Colonic mucosa (tissue), 4 donors: ENCODE measurements around the gene COL12A1. TPM values are rescaled to one million over a fixed set of nuclear protein-coding genes. Genes with fewer than 3 reads are reported as not detected.

Experiments used
- DNase-seq: peaks from one replicate; pipeline ENCODE4 v3.0.0-alpha.2; 2020
- H3K27ac ChIP-seq: fragments of 200-600 bp; one replicate; pipeline ENCODE4 v1.8.0; 2021
- H3K27me3 ChIP-seq: fragments of 200-600 bp; one replicate; pipeline ENCODE4 v1.8.0; 2021
- H3K36me3 ChIP-seq: fragments of 200-600 bp; one replicate; pipeline ENCODE4 v1.8.0; 2021
- H3K4me1 ChIP-seq: fragments of 200-600 bp; one replicate; pipeline ENCODE4 v1.8.0; 2021; ENCODE audit warnings: mild to moderate bottlenecking
- H3K4me3 ChIP-seq: fragments of 200-600 bp; one replicate; pipeline ENCODE4 v1.8.0; 2021
- H3K9ac ChIP-seq, 2 donors: one replicate each; pipeline ENCODE4 v1.7.0; 2013; ENCODE audit warnings: control low read depth in 2 of 2, low read depth in 2 of 2, low read length in 2 of 2
- H3K9me3 ChIP-seq: fragments of 200-600 bp; one replicate; pipeline ENCODE4 v1.8.0; 2021
- CTCF ChIP-seq: fragments of 200-600 bp; IDR thresholded peaks from one replicate; pipeline ENCODE4 v1.8.0; 2022; ENCODE audit warnings: antibody characterized with exemption, mild to moderate bottlenecking
- intact Hi-C: fragments of 100-400 bp; cut with DNase I; formaldehyde crosslinking; loops from one replicate; pipeline ENCODE4 v1.14.1; 2022
- total RNA-seq, 2 donors: library from RNA; stranded (reverse); fragmentation: NEBNext Ultra II Directional in 1 of 2; extraction: Animal tissue kit (Norgen Biotek cat#: 25700) in 1 of 2; gene quantifications; one replicate each; pipeline ENCODE4 v1.2.1, GENCODE V29; 2021
- donor health status: healthy.
- donor health status: DM: no; HTN: no; CAD: no.
- donor health status: DM: no; HTN: no; CAD: no.

COL12A1 gene
- total RNA-seq, 2 donors from 2014 or later = 3.6 to 20.2 TPM

- no peak overlapping the region for H3K27ac ChIP-seq
- no peaks in the 10 kb centered on the region for H3K36me3 ChIP-seq
- no peak for DNase-seq
- intact Hi-C loops = no loop called here
- H3K9me3 ChIP-seq = no peaks in the 10 kb centered on the region
- peaks cover 5% of the 10 kb centered on the region for H3K27me3 ChIP-seq
- H3K9ac ChIP-seq = no peak overlapping the region
- no peak overlapping the region for H3K4me3 ChIP-seq
- no peaks in the 10 kb centered on the region for H3K4me1 ChIP-seq
- TF ChIP-seq CTCF = no peak
Observed at GRCh38 chr6:75089151-75089897, 116.5 kb downstream of the COL12A1 start.

- Histone ChIP-seq H3K4me3 (no peak overlapping the region), H3K27ac (no peak overlapping the region), H3K9ac (no peak overlapping the region), H3K27me3 (peaks cover 5% of the 10 kb centered on the region), H3K9me3 (no peaks in the 10 kb centered on the region), H3K4me1 (no peaks in the 10 kb centered on the region), H3K36me3 (no peaks in the 10 kb centered on the region)
- TF ChIP-seq CTCF = no peak
- DNase-seq = no peak
- intact Hi-C loops = no loop called here
Observed at GRCh38 chr6:75085931-75086635, 119.8 kb downstream of the COL12A1 start.

- peaks cover 5% of the 10 kb centered on the region for H3K27me3 ChIP-seq
- TF ChIP-seq CTCF = no peak
- H3K36me3 ChIP-seq = no peaks in the 10 kb centered on the region
- no peaks in the 10 kb centered on the region for H3K4me1 ChIP-seq
- no peak for DNase-seq
- H3K27ac ChIP-seq = no peak overlapping the region
- no peaks in the 10 kb centered on the region for H3K9me3 ChIP-seq
- H3K9ac ChIP-seq = no peak overlapping the region
- intact Hi-C loops = no loop called here
- peak overlapping the region; percentile 1 for H3K4me3 ChIP-seq
Observed at GRCh38 chr6:75084872-75085381, 120.9 kb downstream of the COL12A1 start.

- no peak overlapping the region for H3K4me3 ChIP-seq
- no peak overlapping the region for H3K9ac ChIP-seq
- no peak overlapping the region for H3K27ac ChIP-seq
- peaks cover 5% of the 10 kb centered on the region for H3K27me3 ChIP-seq
- intact Hi-C loops = no loop called here
- no peaks in the 10 kb centered on the region for H3K9me3 ChIP-seq
- no peak for DNase-seq
- H3K36me3 ChIP-seq = no peaks in the 10 kb centered on the region
- no peaks in the 10 kb centered on the region for H3K4me1 ChIP-seq
- TF ChIP-seq CTCF = no peak
Observed at GRCh38 chr6:75084018-75084417, 121.8 kb downstream of the COL12A1 start.

GRCh38 chr6:75081921-75082320 is 123.9 kb downstream of the COL12A1 start:
- no peak for DNase-seq
- Histone ChIP-seq H3K9me3 (no peaks in the 10 kb centered on the region), H3K4me1 (no peaks in the 10 kb centered on the region), H3K9ac (no peak overlapping the region), H3K27ac (no peak overlapping the region), H3K36me3 (no peaks in the 10 kb centered on the region), H3K27me3 (peaks cover 5% of the 10 kb centered on the region), H3K4me3 (no peak overlapping the region)
- TF ChIP-seq CTCF = no peak
- intact Hi-C loops = no loop called here
